Left colon (tissue), 2 donors: ENCODE measurements around the gene NAMPT. TPM values are rescaled to one million over a fixed set of nuclear protein-coding genes. Genes with fewer than 3 reads are reported as not detected.
A peak's percentile ranks its signal among the peaks of the same experiment; 100 is the strongest.
"Not testable (repeated sequence)": the region's sequence is repeated elsewhere in the genome, so short reads cannot be mapped to it uniquely, and the experiment has no call there.

Experiments
- ATAC-seq: fragments of 200-7000 bp; cut with Tn5 transposase; one replicate; pipeline ENCODE4 v1.9.1; 2020; ENCODE audit warnings: mild to moderate bottlenecking, moderate library complexity
- DNase-seq, 2 donors: peaks; one replicate each; pipeline ENCODE4 v3.0.0-alpha.2; 2020
- intact Hi-C, 2 donors: fragments of 100-400 bp; cut with DNase I in 1 of 2; cut with micrococcal nuclease in 1 of 2; formaldehyde crosslinking; loops; one replicate each; pipeline versions ENCODE4 v1.11.2 to v1.14.0; 2022; cut with DNase I, micrococcal nuclease
- long read RNA-seq: library from polyadenylated mRNA; unstranded; transcript quantifications from one replicate; pipeline ENCODE4 v2.0.0, GENCODE V29; 2021
- total RNA-seq, 2 donors: library from RNA; stranded (reverse); fragmentation: NEBNext Ultra II Directional; extraction: Animal tissue kit (Norgen Biotek cat#: 25700); gene quantifications; one replicate each; pipeline ENCODE4 v1.2.1, GENCODE V29; 2021
- donor health status: DM: no; HTN: no; CAD: no.
- donor health status: DM: yes; HTN: yes; CAD: no.

The NAMPT gene
- total RNA-seq: 100 to 1,000 TPM in 1 of 2 donors, 10 to 100 TPM in 1; 85.0 to 157 TPM
- long read RNA-seq, full-length matches to known transcripts: 145 of 164 reads
- long read RNA-seq, partial matches to known transcripts: 6 of 164 reads
- long read RNA-seq, other reads (novel, unspliced or antisense): 13 of 164 reads

DNA sequence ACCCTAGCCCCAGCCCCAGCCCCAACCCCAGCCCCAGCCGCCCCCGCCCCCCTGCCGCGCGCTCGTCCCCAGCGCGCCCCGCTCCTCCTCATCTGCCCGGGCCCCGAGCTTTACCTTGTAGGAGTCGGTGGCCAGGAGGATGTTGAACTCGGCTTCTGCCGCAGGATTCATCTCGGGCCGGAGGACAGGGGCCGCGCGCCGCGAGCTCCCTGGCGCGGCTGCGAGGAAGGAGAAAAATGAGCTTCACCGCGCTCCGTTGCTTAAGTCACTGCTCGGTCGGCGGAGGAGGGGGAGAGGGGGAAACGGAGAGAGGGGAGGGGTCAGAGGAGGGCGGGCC, at the start of gene NAMPT:
Gene NAMPT, minus strand, starts transcription at position 270 of the 337 bp plus-strand sequence. Its CDS starts 99 bp downstream, at position 171.
- DNase-seq: no peak
- ATAC-seq: no peak
- intact Hi-C loops: no loop called here

DNA sequence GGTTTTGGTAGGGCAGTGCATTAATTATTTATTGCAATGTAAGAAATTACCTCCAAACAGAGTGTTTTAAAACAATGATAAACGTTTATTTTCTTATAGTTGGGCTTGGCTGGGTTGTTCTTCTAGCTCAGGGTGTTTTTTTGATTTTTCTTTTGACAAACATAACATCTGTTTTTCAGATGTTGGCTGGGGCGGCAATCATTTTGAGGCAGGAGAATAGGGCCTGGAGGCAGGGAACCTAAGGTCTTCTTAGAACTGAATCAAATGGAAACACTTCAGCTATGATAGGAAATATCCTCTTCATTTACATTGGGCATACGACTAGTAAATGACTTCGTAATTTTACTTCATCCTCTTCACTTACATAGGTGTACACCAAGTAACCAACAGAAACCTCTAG, 47.4 kb upstream of the NAMPT start:
- intact Hi-C loops: no loop called here
- ATAC-seq (no peak), DNase-seq (no peak)

DNA sequence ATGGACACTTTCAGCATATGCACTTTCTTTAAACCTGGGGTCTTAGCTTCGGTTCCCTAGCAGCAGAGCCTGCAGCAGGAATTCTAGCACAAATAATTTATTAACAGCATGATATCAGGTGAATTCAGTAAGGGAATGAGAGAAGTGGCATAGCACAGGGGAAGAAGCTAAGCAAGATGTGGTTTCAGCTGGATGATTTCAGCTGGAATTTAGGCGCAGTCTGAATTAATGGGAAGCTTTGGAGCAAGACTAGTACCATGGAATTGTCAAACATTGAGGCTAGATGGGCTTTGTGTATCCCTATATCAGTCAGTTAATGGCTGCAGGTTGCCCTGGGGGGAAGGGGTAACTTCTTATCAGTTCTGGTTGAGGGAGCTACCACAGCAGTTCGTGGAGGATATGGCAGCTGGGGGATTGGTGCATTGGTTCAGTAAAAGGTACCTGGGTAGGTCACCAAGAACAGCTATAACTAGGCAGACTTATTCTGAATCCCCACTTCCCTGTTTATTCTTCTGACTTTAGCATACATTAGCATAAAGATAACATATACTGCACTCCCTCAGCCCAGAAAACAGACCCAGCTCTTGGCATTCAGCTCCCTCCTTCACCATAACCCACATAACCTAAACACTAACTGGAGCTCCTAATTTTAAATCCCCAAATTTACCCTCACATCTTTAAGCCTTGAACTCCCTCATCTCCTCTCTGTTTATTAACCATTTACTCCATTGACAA, 46.8 kb upstream of the NAMPT start:
- no peak for ATAC-seq
- DNase-seq: no peak
- intact Hi-C loops: no loop called here

DNA sequence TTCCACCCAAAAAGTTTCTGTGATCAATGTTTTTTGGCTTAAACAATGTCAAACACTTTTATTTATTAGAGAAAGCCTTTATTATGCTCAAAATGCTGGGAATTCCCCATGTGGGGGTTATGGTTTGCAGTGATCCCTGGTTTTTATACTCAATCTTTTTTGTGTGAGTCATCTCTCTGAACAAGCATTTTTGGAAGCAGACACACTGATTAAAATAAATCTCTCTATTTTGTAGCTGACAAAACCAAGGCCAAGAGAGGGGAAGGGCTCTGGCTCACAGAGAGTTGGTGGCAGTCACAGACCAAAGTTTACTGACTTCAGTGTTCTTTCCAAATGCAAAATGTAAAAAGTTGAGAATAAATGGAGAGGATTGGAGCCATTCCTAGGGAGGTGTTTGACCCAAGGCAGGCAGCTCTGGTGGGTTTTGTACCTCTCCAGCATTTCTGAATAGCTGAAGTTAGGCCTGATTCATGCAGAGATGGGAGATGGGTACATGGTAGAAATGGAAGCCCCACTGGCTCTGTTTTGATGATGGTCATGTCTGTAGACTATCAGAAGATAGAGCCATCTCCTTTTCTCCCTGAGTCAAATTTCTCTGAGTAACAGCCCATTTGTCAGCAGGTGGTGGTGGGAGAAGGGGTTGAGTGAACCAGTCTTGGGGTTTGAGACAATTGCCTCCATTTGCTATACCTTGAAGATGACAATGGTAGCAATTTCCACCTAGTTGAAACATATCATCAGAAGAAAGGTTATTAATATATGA, 45.4 kb upstream of the NAMPT start:
- intact Hi-C loops: no loop called here
- no peak for DNase-seq
- no peak for ATAC-seq

DNA sequence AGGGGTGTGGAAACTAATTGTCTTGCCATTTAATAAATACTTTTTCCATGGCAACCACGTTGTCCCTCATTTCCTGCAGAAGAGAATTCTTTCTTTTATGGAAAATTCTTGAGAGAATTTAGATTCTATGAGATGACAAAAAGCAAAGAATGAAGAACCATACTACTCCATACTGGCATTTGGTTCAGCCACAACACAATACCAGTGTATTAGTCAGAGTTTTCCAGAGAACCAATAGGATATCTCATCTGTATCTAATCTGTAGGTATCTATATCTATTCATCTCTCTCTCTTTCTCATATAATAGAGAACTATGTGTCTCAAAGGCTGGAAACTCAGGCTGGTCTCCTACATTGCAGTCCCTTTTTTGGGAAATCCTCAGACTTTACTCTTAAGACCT, 44.6 kb upstream of the NAMPT start:
- no peak for DNase-seq
- ATAC-seq: no peak
- intact Hi-C loops: no loop called here

DNA sequence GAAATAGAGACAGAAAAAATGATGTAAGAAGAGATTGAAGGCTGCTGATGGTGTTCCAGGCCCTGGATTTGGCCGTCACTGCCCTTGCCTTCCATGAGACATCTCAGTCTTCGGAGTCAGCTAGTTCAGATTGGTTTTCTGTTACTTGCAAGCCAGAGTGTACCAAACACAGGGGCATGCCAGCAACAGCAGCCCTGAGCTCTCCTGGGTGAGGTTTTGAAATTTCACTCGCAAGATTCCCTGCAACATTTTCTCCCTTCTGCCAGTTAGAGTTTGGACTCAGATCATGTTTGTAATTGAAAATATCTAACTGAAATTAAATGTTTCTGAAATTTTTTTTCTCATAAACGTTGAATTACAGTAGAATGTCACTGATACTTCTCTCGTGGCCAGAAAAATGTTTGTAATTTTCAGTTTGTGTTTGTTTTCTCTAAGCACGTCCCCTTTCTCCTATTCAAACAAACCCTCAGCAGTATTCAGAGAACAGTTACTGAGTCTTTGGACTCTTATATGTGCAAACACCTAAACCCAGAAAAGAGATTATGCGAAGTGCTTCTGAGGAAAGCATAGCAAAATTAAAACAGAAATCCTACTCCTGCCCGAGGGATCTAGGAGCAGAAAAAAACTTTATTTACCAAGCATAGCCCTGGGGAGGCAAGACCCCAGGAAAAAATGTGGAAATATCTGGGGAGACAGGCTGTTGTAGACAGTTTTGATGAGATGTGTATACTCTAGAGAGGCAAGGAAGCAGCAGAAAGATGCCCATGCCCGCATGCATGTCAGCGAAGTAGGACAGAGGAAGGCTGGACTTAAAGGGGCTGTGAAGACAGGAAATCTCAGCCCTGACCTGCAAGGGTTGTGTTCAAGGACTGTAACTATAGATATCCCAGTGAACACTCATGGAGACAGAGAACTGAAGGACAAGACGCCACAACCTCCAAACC, 43.0 kb upstream of the NAMPT start:
- no peak for ATAC-seq
- intact Hi-C loops: no loop called here
- DNase-seq: no peak

DNA sequence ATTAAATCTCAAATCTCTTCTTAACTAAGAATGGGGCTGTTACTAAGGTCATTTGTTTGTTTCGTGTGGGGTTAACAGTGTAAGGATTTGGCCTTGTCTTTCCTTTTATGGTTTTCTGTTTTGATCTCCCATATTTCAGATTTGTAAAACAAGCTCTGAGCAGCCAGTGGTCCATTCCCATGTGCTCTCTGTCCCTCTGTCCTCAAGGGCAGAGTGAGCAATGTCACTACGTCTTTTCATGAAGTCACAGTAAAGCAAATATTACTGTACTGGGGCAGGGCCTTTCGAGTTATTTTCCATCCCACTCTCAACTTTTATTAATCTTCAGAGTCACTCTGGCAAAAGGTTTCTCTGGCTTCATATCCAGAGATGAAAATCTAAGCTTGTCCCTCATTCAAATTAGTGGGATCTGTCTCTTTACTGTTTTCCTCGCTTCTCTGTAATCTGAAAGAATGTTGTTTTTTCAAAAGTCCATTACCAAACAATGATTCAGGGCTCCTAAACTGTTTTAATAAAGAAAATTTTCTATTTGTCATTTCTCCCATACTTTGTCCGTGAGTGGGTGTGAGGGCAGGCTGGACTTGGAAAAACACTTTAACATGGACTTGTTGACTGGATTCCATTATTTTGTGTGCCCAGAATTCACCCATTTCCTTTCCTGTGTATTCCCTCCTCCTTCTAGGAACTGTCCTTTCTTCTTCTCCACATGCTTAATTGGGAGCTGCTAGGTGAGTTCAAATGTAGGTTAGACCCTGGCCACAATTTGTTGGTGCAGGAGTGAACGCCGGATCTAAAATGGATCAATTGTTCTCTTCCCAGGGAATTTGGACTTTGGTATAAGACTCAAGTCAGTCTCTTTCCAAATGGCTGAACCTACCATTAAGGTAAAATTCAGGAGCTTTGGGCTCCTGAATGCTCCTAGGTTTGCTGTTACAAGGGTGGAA, 42.1 kb upstream of the NAMPT start:
- intact Hi-C loops: no loop called here
- no peak for ATAC-seq
- no peak for DNase-seq

DNA sequence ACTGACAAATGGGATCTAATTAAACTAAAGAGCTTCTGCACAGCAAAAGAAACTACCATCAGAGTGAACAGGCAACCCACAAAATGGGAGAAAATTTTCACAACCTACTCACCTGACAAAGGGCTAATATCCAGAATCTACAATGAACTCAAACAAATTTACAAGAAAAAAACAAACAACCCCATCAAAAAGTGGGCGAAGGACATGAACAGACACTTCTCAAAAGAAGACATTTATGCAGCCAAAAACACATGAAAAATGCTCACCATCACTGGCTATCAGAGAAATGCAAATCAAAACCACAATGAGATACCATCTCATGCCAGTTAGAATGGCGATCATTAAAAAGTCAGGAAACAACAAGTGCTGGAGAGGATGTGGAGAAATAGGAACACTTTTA, 39.7 kb upstream of the NAMPT start:
- intact Hi-C loops, ATAC-seq, DNase-seq: not testable (repeated sequence)

DNA sequence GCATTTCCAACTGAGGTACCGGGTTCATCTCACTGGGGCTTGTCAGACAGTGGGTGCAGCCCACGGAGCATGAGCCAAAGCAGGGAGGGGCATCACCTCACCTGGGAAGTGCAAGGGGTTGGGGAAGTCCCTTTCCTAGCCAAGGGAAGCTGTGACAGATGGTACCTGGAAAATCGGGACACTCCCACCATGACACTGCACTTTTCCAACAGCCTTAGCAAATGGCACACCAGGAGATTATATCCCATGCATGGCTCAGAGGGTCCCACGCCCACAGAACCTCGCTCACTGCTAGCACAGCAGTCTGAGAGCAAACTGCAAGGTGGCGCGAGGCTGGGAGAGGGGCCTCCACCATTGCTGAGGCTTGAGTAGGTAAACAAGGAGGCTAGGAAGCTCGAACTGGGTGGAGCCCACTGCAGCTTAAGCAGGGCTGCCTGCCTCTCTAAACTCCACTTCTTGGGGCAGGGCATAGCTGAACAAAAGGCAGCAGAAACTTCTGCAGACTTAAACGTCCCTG, 35.5 kb upstream of the NAMPT start:
- ATAC-seq, intact Hi-C loops, DNase-seq: not testable (repeated sequence)

DNA sequence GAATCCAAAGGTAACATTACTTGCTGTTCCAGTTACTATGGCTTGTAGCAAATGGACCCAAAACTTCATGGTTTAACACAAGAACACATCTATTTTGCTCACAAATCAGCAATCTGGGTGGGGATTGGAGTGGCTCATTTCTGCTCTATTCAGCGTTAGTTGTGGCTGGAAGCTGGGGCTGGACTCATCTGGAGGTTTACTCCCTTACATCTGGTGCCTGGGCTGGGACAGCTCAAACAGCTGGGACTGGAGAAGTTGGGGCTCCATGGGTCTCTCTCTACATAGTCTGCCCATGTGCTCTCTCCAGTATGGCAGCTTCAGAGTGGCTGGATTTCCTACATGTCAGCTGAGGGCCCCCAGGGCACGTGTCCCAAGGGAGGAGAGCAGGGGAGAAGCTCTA, 33.7 kb upstream of the NAMPT start:
- no peak for ATAC-seq
- intact Hi-C loops: no loop called here
- no peak for DNase-seq

DNA sequence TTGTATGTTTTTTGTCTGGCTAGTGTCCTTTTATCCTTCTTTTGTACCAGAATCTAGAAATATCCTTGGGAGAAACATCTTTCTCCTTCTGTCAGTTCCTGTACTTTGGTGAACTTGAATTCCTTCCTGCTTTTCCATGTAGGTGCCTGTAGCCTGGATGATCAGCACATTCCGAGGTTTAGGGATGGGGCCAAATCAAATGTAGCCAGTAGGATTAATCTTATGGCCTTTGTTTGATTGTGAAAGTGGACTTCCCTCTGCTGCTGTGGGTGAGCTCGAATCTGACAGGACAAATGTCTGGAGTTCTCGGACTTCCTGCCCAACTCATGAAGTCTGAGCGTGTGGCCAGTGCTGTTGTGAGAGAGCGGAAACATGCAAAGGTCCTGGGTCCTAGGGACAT, 33.2 kb upstream of the NAMPT start:
- DNase-seq (no peak), ATAC-seq (no peak)
- intact Hi-C loops: no loop called here

DNA sequence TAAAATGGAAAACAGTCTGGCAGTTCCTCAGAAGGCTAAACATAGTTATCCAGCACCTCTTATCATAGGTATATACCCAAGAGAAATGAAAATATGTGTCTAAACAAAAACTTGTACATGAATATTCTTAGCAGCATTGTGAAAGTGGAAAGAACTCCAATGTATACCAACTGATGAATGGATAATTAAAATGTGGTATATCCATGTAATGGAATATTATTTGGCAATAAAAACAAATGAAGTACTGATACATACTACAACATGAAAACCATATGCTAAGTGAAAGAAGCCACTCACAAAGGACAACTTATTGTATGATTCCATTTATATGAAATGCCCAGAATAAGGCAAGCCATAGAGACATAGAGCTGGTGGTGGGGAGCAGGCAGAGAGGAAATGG, 32.2 kb upstream of the NAMPT start:
- no peak for ATAC-seq
- no peak for DNase-seq
- intact Hi-C loops: no loop called here

DNA sequence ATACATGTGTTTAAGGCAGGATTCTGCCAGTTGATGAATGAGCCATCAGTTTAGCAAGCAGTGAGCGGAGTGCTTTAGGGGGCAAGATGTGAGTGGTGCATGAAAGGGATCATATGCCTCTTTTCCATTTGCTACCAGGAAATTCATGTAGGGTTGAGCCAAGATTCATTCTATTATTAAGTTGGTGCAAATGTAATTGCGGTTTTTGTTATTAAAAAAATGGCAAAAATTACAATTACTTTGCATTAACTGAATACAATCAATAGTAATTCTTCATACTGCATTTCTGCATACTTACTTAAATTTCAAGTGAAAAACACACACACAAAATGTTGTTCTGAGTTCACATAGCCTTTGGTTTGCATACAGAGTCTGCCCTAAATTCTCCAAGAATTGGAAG, 30.1 kb upstream of the NAMPT start:
- DNase-seq: no peak
- intact Hi-C loops: no loop called here
- no peak for ATAC-seq

DNA sequence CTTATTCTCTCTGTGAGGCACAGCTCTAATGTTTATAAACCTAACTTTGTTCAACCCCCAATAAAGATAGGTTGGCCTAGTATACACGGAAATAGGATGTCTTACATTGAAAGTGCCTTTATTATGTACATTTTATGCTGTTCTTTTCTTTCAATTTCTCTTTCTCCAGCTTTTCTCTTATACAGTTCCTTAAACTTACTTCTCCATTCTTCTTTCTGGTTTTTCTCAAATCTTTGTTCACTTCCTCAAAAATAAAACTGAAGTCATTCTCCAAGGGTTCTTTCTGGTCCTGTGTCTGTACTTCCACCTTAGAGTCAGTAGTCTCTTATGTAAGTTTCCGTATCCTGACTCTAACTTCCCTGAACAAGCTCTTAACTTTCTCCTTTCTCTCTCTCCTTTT, 29.2 kb upstream of the NAMPT start:
- intact Hi-C loops: no loop called here
- DNase-seq (no peak), ATAC-seq (peak; percentile 72)

DNA sequence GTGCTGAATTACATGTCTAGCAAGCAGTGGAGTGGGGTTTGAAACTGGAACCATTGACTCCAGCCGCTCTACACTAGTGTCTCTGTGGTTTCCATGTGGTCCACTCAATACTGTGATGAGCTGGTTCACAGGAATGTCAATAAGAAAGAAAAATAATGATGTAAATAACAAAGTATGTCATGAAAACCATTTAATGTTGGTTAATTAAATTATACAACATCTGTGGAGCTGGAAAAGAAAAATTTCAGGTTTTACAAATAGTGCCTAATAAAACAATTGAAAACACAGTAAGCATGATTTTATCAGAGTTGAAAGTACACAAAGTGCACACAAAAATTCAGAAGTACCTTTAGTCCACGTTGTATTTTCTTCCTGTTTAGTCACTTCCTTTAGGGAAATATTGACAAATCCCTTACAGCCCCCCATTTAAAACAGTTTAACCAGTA, 28.7 kb upstream of the NAMPT start:
- DNase-seq (no peak), ATAC-seq (peak; percentile 56)
- intact Hi-C loops: no loop called here

DNA sequence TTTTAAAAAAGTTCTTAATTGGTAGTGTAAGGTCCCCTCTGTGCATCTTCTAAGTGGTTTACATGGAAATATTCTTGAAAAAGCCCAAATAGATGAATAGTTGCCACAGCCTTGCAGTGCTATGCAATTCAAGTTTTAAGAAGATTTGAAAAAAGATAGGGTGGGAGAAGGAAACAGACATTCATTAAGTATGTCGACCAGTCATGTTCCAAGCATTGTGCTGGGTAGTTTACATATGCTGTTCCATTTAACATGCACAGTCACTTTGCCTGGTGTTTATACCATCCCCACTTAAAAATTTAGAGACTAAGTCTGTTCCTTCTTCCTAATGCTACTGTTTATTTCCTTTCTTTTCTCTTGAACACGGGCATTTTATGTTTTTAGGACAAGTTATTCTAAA, 28.1 kb upstream of the NAMPT start:
- intact Hi-C loops: no loop called here
- DNase-seq (no peak), ATAC-seq (no peak)

DNA sequence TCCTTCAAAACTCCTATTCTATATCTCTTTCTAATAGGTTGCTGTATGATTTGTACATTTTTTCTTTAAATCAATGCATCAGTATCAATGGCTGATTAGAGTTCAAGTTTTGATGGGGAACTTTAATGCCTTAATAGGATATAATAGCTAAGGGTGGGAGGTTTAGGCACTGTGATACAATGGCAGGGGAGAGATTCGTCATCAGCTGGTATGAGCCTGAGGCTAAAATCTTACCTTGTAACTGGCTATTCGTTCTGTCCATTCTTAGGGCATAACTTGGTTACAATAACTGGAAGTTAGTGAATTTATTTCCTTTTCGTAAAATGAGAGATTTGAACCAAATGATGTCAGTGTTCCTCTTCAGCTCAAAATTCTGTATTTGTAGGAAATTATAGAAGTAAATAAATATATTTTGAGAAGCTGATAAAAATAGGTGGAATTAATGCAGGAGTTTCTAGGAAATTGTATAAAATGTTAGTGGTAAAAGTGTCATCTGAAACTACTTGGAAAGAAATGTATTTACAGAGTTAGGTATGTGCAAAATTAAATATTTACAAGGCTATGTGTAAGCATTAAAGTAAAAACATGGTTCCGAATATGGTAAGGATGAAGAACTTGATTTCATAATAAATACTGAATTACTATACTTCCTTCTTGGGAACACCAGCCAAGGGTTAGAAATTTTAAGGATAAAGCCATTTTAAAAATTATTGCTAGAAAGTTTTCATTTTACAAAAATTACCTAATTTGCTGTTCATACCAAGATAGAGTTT, 27.5 kb upstream of the NAMPT start:
- ATAC-seq: no peak
- DNase-seq: no peak
- intact Hi-C loops: no loop called here
